HCT116 (cell line): ENCODE data around the gene STXBP5. TPM values are rescaled to one million over a fixed set of nuclear protein-coding genes. Genes with fewer than 3 reads are reported as not detected.

ENCODE experiments used
- ATAC-seq: fragments of 200-7000 bp; cut with Tn5 transposase; 2 replicates; pipeline ENCODE4 v1.9.1; 2020; ENCODE audit warnings: mild to moderate bottlenecking, moderate library complexity
- BruUV-seq: library from RNA; stranded (reverse); fragments of 400-500 nt; replicated peaks from 2 replicates; lab custom pipeline; 2021; lab: Mats Ljungman, UMichigan
- CTCF ChIA-PET: fragments of 300-600 bp; sonication (Branson Sonifier 250); formaldehyde crosslinking; loops from one replicate; lab custom pipeline; 2021; ENCODE audit warnings: antibody characterized with exemption; lab: Charles Lee
- POLR2A ChIA-PET: fragments of 300-600, 350-600 bp; sonication (Branson Sonifier 250); formaldehyde crosslinking; loops from one replicate; lab custom pipeline; 2021; ENCODE audit warnings: antibody characterized with exemption; lab: Charles Lee
- RAD21 ChIA-PET, 2 experiments: fragments of 300-600 bp; sonication (Branson Sonifier 250); formaldehyde crosslinking; loops; one replicate each; lab custom pipeline; 2023; ENCODE audit warnings: low total read pairs in 2 of 2; ENCODE audit not compliant: uncharacterized antibody in 2 of 2, unreplicated experiment in 2 of 2, low non-redundant PET in 1 of 2; lab: Charles Lee
- DNase-seq: peaks from one replicate; pipeline ENCODE4 v3.0.0-alpha.2; 2010; ENCODE audit warnings: low read depth, low spot score
- H2AFZ ChIP-seq: fragments of 200-600 bp; shearing (Covaris generic), sonication (generic); 2 replicates; pipeline ENCODE4 v1.6.1; 2017; ENCODE audit warnings: low read depth, mixed run types, mixed read lengths, antibody characterized with exemption, low read length; ENCODE audit not compliant: poor library complexity, severe bottlenecking
- H3K27ac ChIP-seq: 2 replicates; pipeline ENCODE4 v1.5.1; 2012; ENCODE audit warnings: low read depth, low read length
- H3K27me3 ChIP-seq: fragments of 200-600 bp; sonication (generic); 2 replicates; pipeline ENCODE4 v1.6.1; 2016; ENCODE audit warnings: mixed run types, low read length, mixed read lengths; ENCODE audit not compliant: insufficient read depth
- H3K36me3 ChIP-seq, 2 experiments: fragments of 200-500 bp in 1 of 2; fragments of 200-600 bp in 1 of 2; sonication (Bioruptor generic) in 1 of 2; sonication (generic) in 1 of 2; 2 replicates each; pipeline versions ENCODE4 v1.5.1 to v1.6.1; 2014 to 2016; ENCODE audit warnings: low read length in 2 of 2, inconsistent platforms in 1 of 2, mixed read lengths in 1 of 2, mixed run types in 1 of 2; ENCODE audit not compliant: insufficient read depth in 2 of 2, control insufficient read depth in 1 of 2
- H3K4me1 ChIP-seq, 2 experiments: fragments of 200-600 bp in 1 of 2; sonication (generic) in 1 of 2; 2 replicates each; pipeline versions ENCODE4 v1.5.1 to v1.6.1; 2012 to 2017; ENCODE audit warnings: low read length in 2 of 2, inconsistent platforms in 1 of 2, mild to moderate bottlenecking in 1 of 2, mixed read lengths in 1 of 2, mixed run types in 1 of 2, moderate library complexity in 1 of 2; ENCODE audit not compliant: insufficient read depth in 2 of 2, control insufficient read depth in 1 of 2
- H3K4me2 ChIP-seq: fragments of 200-600 bp; sonication (generic); 2 replicates; pipeline ENCODE4 v1.6.1; 2017; ENCODE audit warnings: mixed run types, low read length, mixed read lengths
- H3K4me3 ChIP-seq, 2 experiments: fragments of 200-600 bp in 1 of 2; sonication (generic) in 1 of 2; replicated peaks in 1 of 2; 2 replicates each; pipeline ENCODE4 v1.5.1; 2011 to 2016; ENCODE audit warnings: low read length in 2 of 2, control low read depth in 1 of 2, low read depth in 1 of 2, mild to moderate bottlenecking in 1 of 2, mixed read lengths in 1 of 2, mixed run types in 1 of 2
- H3K79me2 ChIP-seq: fragments of 200-600 bp; sonication (generic); 2 replicates; pipeline ENCODE4 v1.6.1; 2017; ENCODE audit warnings: mild to moderate bottlenecking, mixed run types, low read length, moderate library complexity, mixed read lengths; ENCODE audit not compliant: insufficient read depth
- H3K9ac ChIP-seq: fragments of 200-600 bp; sonication (generic); 2 replicates; pipeline ENCODE4 v1.6.1; 2016; ENCODE audit warnings: low read length, mixed read lengths
- H3K9me2 ChIP-seq: fragments of 200-600 bp; sonication (generic), shearing (Covaris generic); 2 replicates; pipeline ENCODE4 v1.6.1; 2017; ENCODE audit warnings: mixed run types, mild to moderate bottlenecking, moderate library complexity; ENCODE audit not compliant: insufficient read depth
- H3K9me3 ChIP-seq, 2 experiments: fragments of 200-500 bp in 1 of 2; fragments of 200-600 bp in 1 of 2; sonication (Bioruptor generic) in 1 of 2; sonication (generic) in 1 of 2; 2 replicates each; pipeline ENCODE4 v1.6.1; 2014 to 2017; ENCODE audit warnings: low read length in 2 of 2, mixed read lengths in 2 of 2, inconsistent platforms in 1 of 2, low read depth in 1 of 2, mild to moderate bottlenecking in 1 of 2, mixed run types in 1 of 2, moderate library complexity in 1 of 2; ENCODE audit not compliant: control insufficient read depth in 1 of 2, insufficient read depth in 1 of 2
- H4K20me1 ChIP-seq: fragments of 200-600 bp; sonication (generic), shearing (Covaris generic); 2 replicates; pipeline ENCODE4 v1.6.1; 2017; ENCODE audit warnings: mixed run types, mild to moderate bottlenecking, moderate library complexity; ENCODE audit not compliant: insufficient read depth
- ELF1 ChIP-seq: IDR thresholded peaks from 2 replicates; pipeline ENCODE4 v1.6.1; 2012; ENCODE audit warnings: low read depth, borderline replicate concordance
- EZH2 ChIP-seq: fragments of 200-600 bp; sonication (generic); IDR thresholded peaks from 2 replicates; pipeline ENCODE4 v1.6.1; 2017; ENCODE audit warnings: antibody characterized with exemption, mixed run types
- FOSL1 ChIP-seq: IDR thresholded peaks from 2 replicates; pipeline ENCODE4 v1.6.1; 2012; ENCODE audit warnings: low read depth
- JUND ChIP-seq: IDR thresholded peaks from 2 replicates; pipeline ENCODE4 v1.6.1; 2012
- MAX ChIP-seq: IDR thresholded peaks from 2 replicates; pipeline ENCODE4 v1.6.1; 2012
- POLR2A ChIP-seq: IDR thresholded peaks from 2 replicates; pipeline ENCODE4 v1.7.0; 2011; ENCODE audit warnings: borderline replicate concordance; ENCODE audit not compliant: insufficient read depth, insufficient read length; ENCODE audit errors: extremely low read depth
- SIN3A ChIP-seq: IDR thresholded peaks from 2 replicates; pipeline ENCODE4 v1.6.1; 2012; ENCODE audit warnings: low read depth
- SRF ChIP-seq: IDR thresholded peaks from 2 replicates; pipeline ENCODE4 v1.6.1; 2012; ENCODE audit warnings: low read depth
- TCF7L2 ChIP-seq: IDR thresholded peaks from 2 replicates; pipeline ENCODE4 v1.7.0; 2011; ENCODE audit warnings: borderline replicate concordance, inconsistent platforms; ENCODE audit not compliant: insufficient read depth, insufficient read length; ENCODE audit errors: extremely low read depth
- YY1 ChIP-seq: IDR thresholded peaks from 2 replicates; pipeline ENCODE4 v1.6.1; 2011; ENCODE audit warnings: low read length, low read depth, moderate library complexity, mild to moderate bottlenecking; ENCODE audit not compliant: insufficient replicate concordance; ENCODE audit errors: extremely low read depth
- ZNF274 ChIP-seq: fragments of 200-500 bp; sonication (Bioruptor generic); IDR thresholded peaks from 2 replicates; pipeline ENCODE4 v1.6.1; 2014; ENCODE audit warnings: mild to moderate bottlenecking, low read depth, low read length, inconsistent platforms
- intact Hi-C: fragments of 100-400 bp; cut with micrococcal nuclease; formaldehyde crosslinking; loops from 2 replicates; pipeline ENCODE4 v1.10.0; 2022
- total RNA-seq: library from RNA; stranded (reverse); gene quantifications from one replicate; pipeline ENCODE4 v1.2.1, GENCODE V29; 2021; ENCODE audit not compliant: unreplicated experiment
- TF ChIP-seq, protein P1 (sequence below), 3 experiments: fragments of 200-600 bp in 1 of 3; sonication (generic) in 1 of 3; IDR thresholded peaks in 2 of 3; conservative IDR thresholded peaks in 1 of 3; 2 replicates each; pipeline ENCODE4 v1.5.1; 2012 to 2017; ENCODE audit warnings: low read depth in 2 of 3, low read length in 2 of 3, antibody characterized with exemption in 1 of 3, borderline replicate concordance in 1 of 3, control low read depth in 1 of 3, mild to moderate bottlenecking in 1 of 3, mixed read lengths in 1 of 3, mixed run types in 1 of 3, moderate library complexity in 1 of 3; ENCODE audit not compliant: insufficient read depth in 1 of 3

Gene STXBP5
- total RNA-seq, 1 experiment from 2014 or later, result 12.6 TPM

DNA sequence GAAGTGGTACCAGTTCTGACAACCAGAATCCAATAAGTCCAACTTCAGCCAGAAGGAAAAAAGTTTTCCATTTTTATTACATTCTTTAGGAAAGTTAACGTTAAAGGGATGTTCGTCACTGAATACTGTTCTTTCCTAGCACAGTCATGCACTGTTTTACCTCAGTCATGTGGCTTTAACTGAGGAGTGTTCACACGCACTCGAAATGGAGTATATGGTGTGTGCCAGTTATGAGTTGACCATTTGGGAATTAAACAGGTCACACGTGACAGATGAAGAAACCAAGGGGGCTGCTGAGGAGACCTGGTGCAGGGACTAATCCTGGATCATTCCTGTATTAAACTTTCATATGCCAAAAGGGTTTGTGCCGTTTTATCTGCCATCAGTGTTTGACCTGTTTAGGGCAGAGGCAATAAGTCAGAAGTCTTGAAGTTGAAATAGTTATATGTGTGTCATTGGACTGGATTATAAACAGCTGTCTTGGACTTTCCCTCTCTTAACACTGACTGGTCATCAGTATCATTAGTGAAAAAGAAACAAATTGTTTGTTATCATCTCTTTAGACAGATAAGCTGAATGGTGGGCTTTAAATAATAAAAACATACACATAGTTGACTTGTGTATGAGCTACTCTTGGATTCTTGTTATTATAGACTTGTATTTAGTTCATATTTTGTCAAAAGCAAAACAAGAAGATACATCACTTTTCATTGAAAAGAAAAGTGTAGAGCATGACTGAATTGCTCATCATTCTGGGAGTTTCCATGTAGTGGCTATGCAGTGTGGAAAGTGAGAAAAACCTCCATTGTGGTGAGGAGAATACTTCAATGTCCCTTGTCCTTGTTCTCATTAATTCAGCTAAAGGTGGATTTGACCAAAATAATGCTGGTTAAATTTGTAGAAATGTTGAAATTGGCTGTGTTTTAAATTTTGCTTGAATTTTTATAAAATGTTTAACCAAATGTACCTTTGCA is 180.8 kb downstream of the STXBP5 start:
- Histone ChIP-seq H3K27ac (no peak overlapping the region), H2AFZ (no peak overlapping the region), H3K27me3 (no peaks in the 10 kb centered on the region), H3K4me1 (no peaks in the 10 kb centered on the region), H3K4me3 (no peak overlapping the region), H3K9ac (no peak overlapping the region), H3K9me3 (no peaks in the 10 kb centered on the region), H4K20me1 (no peaks in the 10 kb centered on the region), H3K79me2 (no peaks in the 10 kb centered on the region), H3K9me2 (no peaks in the 10 kb centered on the region), H3K36me3 (no peaks in the 10 kb centered on the region), H3K4me2 (no peak overlapping the region)
- DNase-seq (no peak), ATAC-seq (no peak)
- intact Hi-C loops, result no loop called here
- RAD21 ChIA-PET, result no interaction called here
- POLR2A ChIA-PET, result no interaction called here
- CTCF ChIA-PET, result interaction anchor here (1.0 kb wide), 1 partner anchor 1343 kb away, joined by 3 read pairs; no protein-coding TSS in a partner anchor
- no peak for TF ChIP-seq MAX
- BruUV-seq, result no TSS peak

DNA sequence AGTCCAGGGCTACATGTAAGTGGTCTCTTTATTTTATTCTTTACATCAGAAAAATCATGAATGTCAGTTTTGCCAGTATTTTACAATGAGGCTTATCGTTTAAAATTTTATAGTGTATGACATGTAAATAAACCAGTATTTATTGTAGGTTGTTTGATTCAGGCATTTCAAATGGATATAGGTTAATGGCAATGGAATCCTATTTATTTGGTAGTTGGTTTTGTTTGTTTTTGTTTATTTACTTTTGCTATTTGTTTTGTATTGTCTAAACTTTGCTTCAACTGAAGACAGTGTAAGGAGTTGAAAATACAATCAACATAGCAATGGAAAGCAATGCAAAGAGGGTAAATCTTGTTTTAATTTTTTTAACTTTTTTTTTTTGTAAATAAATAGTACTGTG is 185.2 kb downstream of the STXBP5 start:
- no peak for TF ChIP-seq TCF7L2
- TF ChIP-seq POLR2A, result no peak
- no peak for TF ChIP-seq ZNF274
- TF ChIP-seq YY1, result no peak
- no peak for TF ChIP-seq EZH2
- no peak for TF ChIP-seq SIN3A
- TF ChIP-seq SRF, result no peak
- no peak for TF ChIP-seq FOSL1
- TF ChIP-seq, protein P1, sequence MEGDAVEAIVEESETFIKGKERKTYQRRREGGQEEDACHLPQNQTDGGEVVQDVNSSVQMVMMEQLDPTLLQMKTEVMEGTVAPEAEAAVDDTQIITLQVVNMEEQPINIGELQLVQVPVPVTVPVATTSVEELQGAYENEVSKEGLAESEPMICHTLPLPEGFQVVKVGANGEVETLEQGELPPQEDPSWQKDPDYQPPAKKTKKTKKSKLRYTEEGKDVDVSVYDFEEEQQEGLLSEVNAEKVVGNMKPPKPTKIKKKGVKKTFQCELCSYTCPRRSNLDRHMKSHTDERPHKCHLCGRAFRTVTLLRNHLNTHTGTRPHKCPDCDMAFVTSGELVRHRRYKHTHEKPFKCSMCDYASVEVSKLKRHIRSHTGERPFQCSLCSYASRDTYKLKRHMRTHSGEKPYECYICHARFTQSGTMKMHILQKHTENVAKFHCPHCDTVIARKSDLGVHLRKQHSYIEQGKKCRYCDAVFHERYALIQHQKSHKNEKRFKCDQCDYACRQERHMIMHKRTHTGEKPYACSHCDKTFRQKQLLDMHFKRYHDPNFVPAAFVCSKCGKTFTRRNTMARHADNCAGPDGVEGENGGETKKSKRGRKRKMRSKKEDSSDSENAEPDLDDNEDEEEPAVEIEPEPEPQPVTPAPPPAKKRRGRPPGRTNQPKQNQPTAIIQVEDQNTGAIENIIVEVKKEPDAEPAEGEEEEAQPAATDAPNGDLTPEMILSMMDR (IDR thresholded peaks at IDR 0.05 in 2 of 3, conservative IDR thresholded peaks at IDR 0.05 in 1 of 3; ENCODE audit: borderline replicate concordance in 1 of 3, insufficient read depth in 1 of 3, low read depth in 2 of 3, low read length in 2 of 3), result no peak
- no peak for TF ChIP-seq ELF1
- TF ChIP-seq JUND, result no peak
- ChIA-PET POLR2A (no interaction called here), RAD21 (no interaction called here), CTCF (interaction anchor here (1.0 to 1.5 kb wide), 2 partner anchors 488 to 790 kb away, joined by 3 read pairs; no protein-coding TSS in a partner anchor)
- no peak for DNase-seq
- no peaks in the 10 kb centered on the region for H3K27me3 ChIP-seq
- H3K9me3 ChIP-seq, result no peaks in the 10 kb centered on the region
- H3K79me2 ChIP-seq, result no peaks in the 10 kb centered on the region
- no peak overlapping the region for H3K4me3 ChIP-seq
- H4K20me1 ChIP-seq, result no peaks in the 10 kb centered on the region
- H3K9me2 ChIP-seq, result no peaks in the 10 kb centered on the region
- no peaks in the 10 kb centered on the region for H3K36me3 ChIP-seq
- BruUV-seq, result no TSS peak
- no peak overlapping the region for H2AFZ ChIP-seq
- H3K9ac ChIP-seq, result no peak overlapping the region
- H3K27ac ChIP-seq, result no peak overlapping the region
- no peaks in the 10 kb centered on the region for H3K4me1 ChIP-seq
- intact Hi-C loops, result no loop called here
- H3K4me2 ChIP-seq, result no peak overlapping the region
- no peak for ATAC-seq
